Ishikawa (cell line): ENCODE results near the gene TNS1.

Source experiments
- NFIC ChIP-seq: IDR thresholded peaks from 2 replicates; pipeline ENCODE4 v1.6.1; 2012
- RAD21 ChIP-seq: IDR thresholded peaks from 2 replicates; pipeline ENCODE4 v1.6.1; 2012; ENCODE audit warnings: low read depth

- no peak for TF ChIP-seq NFIC
- no peak for TF ChIP-seq RAD21
These were observed 26.5 kb downstream of the TNS1 start for GRCh38 chr2:217976301-217976700.
